Ovary (tissue), 3 donors: ENCODE data around the gene ASF1A.

Experiments
- CTCF ChIP-seq, 3 donors: fragments of 450-650 bp in 2 of 3; fragments of 200-600 bp in 1 of 3; IDR thresholded peaks; one replicate each; pipeline versions ENCODE4 v1.5.1 to v1.8.0; 2016 to 2022; ENCODE audit warnings: antibody characterized with exemption in 3 of 3, mild to moderate bottlenecking in 1 of 3
- POLR2A ChIP-seq: fragments of 450-650 bp; IDR thresholded peaks from one replicate; pipeline ENCODE4 v1.6.1; 2017; ENCODE audit warnings: antibody characterized with exemption, mild to moderate bottlenecking, moderate library complexity
- donor health status: DM: no; HTN: no; CAD: no.

- TF ChIP-seq CTCF (IDR thresholded peaks at IDR 0.05) (no peak), POLR2A (no peak)
Measured at GRCh38 chr6:118853408-118853807, 40.5 kb upstream of the ASF1A start.
